Peyer's patch (tissue), 4 donors: ENCODE results near the gene DCST1. TPM values are rescaled to one million over a fixed set of nuclear protein-coding genes. Genes with fewer than 3 reads are reported as not detected.

Source experiments
- DNase-seq, 3 donors: peaks; one replicate each; pipeline ENCODE4 v3.0.0-alpha.2; 2017 to 2019
- H3K27ac ChIP-seq, 4 donors: fragments of 200-600 bp; sonication (generic); one replicate each; pipeline ENCODE4 v1.5.1; 2016 to 2019
- H3K27me3 ChIP-seq, 2 donors: fragments of 200-600 bp; sonication (generic); one replicate each; pipeline ENCODE4 v1.5.1; 2019
- H3K36me3 ChIP-seq, 3 donors: fragments of 200-600 bp; sonication (generic); one replicate each; pipeline ENCODE4 v1.5.1; 2016 to 2019
- H3K4me1 ChIP-seq, 4 donors: fragments of 200-600 bp; sonication (generic); one replicate each; pipeline ENCODE4 v1.5.1; 2016 to 2019
- H3K4me3 ChIP-seq, 4 donors: fragments of 200-600 bp; sonication (generic); 1 replicate in 3 of 4; 2 replicates in 1 of 4; pipeline ENCODE4 v1.5.1; 2016 to 2019; ENCODE audit warnings: mild to moderate bottlenecking in 1 of 4
- H3K9me3 ChIP-seq, 4 donors: fragments of 200-600 bp; sonication (generic); one replicate each; pipeline ENCODE4 v1.5.1; 2016 to 2019; ENCODE audit warnings: mild to moderate bottlenecking in 1 of 4
- POLR2A ChIP-seq, 2 donors: fragments of 450-650 bp; IDR thresholded peaks; one replicate each; pipeline ENCODE4 v1.5.1; 2017; ENCODE audit warnings: antibody characterized with exemption in 2 of 2, mild to moderate bottlenecking in 2 of 2, moderate library complexity in 2 of 2
- total RNA-seq, 4 donors: library from RNA; depleted of rRNA; stranded (reverse); fragments of >200 nt; gene quantifications; one replicate each; pipeline ENCODE4 v1.1.0, GENCODE V29; 2016
- TF ChIP-seq, protein P1 (sequence below), 6 experiments: fragments of 450-650 bp in 4 of 6; fragments of 200-600 bp in 2 of 6; sonication (generic) in 1 of 6; IDR thresholded peaks; one replicate each; pipeline ENCODE4 v1.5.1; 2017 to 2019; ENCODE audit warnings: antibody characterized with exemption in 6 of 6, mild to moderate bottlenecking in 3 of 6, moderate library complexity in 1 of 6

Gene DCST1
- total RNA-seq, 4 donors from 2014 or later = 0.88 to 2.7 TPM; not detected in 2

DNA sequence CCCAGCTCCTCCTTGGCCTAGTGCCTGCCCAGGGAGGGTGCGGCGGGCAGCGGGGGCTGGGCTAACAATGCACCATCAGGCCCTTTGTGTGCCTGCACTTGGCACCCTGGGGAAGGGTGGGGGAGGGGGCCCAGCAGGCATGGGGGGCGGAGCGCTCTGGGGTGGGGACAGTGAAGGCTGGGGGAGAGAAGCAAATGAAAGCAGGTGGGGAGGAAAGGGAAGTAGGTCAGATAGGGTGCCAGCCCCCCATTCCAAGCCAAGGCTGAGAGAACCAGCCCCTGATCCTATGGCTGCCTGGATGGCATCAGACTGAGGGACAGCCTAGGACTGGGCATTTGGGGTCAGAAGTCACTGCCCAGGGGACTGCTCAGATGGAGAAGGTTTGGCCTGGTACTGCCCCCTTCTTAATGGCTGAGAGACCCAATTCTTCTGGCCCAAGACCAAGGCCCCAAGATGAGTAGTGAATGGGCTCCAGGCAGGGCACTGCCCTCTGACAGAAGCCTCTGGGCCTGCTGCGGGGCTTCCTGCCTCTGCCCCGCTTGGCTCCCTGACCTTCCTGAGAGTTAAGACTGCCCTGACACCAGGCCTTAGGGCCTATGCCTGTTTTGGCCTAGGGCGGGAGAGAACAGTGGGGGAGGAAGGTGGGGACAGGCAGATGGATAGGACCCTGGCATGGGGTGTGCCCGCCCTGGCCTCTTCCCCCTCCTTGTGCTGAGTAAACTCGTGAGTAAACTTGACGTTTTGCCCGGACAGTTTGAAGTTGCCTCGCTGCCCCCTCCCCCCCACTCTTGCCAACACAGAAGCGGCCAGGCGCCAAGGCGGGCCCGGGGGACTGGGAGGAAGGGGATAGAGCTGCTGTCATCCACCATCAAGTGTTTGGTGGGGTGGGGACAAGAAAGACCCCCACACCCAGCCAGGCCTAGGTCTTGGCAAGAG is 28.3 kb upstream of the DCST1 start:
- TF ChIP-seq, protein P1, sequence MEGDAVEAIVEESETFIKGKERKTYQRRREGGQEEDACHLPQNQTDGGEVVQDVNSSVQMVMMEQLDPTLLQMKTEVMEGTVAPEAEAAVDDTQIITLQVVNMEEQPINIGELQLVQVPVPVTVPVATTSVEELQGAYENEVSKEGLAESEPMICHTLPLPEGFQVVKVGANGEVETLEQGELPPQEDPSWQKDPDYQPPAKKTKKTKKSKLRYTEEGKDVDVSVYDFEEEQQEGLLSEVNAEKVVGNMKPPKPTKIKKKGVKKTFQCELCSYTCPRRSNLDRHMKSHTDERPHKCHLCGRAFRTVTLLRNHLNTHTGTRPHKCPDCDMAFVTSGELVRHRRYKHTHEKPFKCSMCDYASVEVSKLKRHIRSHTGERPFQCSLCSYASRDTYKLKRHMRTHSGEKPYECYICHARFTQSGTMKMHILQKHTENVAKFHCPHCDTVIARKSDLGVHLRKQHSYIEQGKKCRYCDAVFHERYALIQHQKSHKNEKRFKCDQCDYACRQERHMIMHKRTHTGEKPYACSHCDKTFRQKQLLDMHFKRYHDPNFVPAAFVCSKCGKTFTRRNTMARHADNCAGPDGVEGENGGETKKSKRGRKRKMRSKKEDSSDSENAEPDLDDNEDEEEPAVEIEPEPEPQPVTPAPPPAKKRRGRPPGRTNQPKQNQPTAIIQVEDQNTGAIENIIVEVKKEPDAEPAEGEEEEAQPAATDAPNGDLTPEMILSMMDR (IDR thresholded peaks at IDR 0.05) = no peak
- TF ChIP-seq POLR2A (IDR thresholded peaks at IDR 0.05) = peak; percentile 33 to 51

DNA sequence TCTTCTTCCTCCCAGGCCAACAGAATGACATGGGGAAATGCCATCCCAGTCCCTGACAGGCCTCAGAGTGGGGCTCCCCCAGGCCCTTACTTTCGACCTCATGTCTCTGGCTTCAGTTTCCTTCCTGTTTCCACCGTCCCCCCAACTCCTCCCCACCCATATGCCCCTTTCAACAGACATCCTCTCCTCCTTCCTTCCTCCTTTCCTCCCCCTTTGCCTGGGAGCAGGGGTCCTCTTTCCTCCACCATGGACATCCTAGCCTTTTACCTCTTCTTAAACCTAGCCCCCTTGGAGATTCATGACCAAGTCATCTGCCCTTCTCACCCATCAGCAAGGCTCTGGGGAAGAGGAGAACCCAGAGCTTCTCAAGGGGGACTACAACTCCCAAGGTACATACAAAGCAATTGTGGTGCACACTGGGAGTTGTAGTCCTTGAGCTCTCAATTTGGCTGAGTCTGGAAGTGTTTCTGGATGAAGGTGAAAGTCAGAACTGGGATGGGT is 27.0 kb upstream of the DCST1 start:
- H3K9me3 ChIP-seq = no peaks in the 10 kb centered on the region
- no peaks in the 10 kb centered on the region for H3K27me3 ChIP-seq
- peak overlapping the region in 1 of 4 donors; percentile 9 for H3K4me3 ChIP-seq
- H3K4me1 ChIP-seq = peaks cover 6 to 60% (median 49%) of the 10 kb centered on the region in 4 donors
- TF ChIP-seq POLR2A (IDR thresholded peaks at IDR 0.05) = no peak
- TF ChIP-seq, protein P1 (IDR thresholded peaks at IDR 0.05) = no peak
- peaks cover 0 to 7% (median 0%) of the 10 kb centered on the region in 3 donors for H3K36me3 ChIP-seq
- peak in 2 of 3 donors; percentile 59 to 70 for DNase-seq
- peak overlapping the region; percentile 94 to 99 (median 96) for H3K27ac ChIP-seq

More for the DNA sequence above, 28.3 kb upstream of the DCST1 start:
- peak overlapping the region; percentile 70 to 91 (median 83) for H3K4me3 ChIP-seq
- peaks cover 3 to 47% (median 37%) of the 10 kb centered on the region in 4 donors for H3K4me1 ChIP-seq
- peak; percentile 75 to 87 (median 85) for DNase-seq
- peaks cover 0 to 7% (median 0%) of the 10 kb centered on the region in 3 donors for H3K36me3 ChIP-seq
- no peaks in the 10 kb centered on the region for H3K27me3 ChIP-seq
- no peaks in the 10 kb centered on the region for H3K9me3 ChIP-seq
- H3K27ac ChIP-seq = peak overlapping the region; percentile 94 to 99 (median 96)

DNA sequence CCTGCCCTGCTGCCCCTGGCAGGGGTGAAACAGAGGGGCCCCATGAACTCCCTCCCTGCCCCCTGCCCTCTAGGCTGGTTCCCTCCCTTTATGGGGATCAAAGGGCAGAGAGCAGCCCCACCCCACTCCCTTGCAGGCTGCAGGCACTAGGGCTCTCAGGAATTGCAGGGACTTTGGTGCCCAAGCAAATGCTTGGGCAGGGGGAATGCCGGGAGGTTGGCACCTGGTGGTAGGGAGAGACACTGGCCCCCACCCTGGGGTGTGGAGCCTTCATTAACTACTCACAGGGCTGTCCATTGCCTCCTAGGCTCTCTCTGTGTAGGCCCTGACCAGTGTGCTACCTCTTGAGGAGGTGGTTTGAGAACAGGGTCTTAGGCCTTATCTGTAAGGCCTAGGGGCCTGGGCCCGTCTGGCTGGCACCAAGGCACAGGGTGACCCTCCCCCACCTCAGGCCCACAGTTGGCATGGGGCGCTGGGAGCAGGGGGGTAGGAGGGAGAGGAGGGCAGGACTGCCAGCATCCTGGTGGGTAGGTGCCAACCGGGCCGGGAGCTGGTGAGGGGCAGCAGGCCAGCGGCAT is 26.3 kb upstream of the DCST1 start:
- no peaks in the 10 kb centered on the region for H3K9me3 ChIP-seq
- TF ChIP-seq POLR2A (IDR thresholded peaks at IDR 0.05) = peak; percentile 83 to 92
- TF ChIP-seq, protein P1 (IDR thresholded peaks at IDR 0.05) = peak in 3 of 6 experiments; percentile 44 to 47 (median 45)
- H3K36me3 ChIP-seq = peaks cover 0 to 7% (median 0%) of the 10 kb centered on the region in 3 donors
- peak overlapping the region; percentile 94 to 99 (median 96) for H3K27ac ChIP-seq
- no peaks in the 10 kb centered on the region for H3K27me3 ChIP-seq
- peak in 2 of 3 donors; percentile 89 to 92 for DNase-seq
- peaks cover 6 to 67% (median 54%) of the 10 kb centered on the region in 4 donors for H3K4me1 ChIP-seq
- peak overlapping the region in 2 of 4 donors; percentile 55 to 63 for H3K4me3 ChIP-seq

DNA sequence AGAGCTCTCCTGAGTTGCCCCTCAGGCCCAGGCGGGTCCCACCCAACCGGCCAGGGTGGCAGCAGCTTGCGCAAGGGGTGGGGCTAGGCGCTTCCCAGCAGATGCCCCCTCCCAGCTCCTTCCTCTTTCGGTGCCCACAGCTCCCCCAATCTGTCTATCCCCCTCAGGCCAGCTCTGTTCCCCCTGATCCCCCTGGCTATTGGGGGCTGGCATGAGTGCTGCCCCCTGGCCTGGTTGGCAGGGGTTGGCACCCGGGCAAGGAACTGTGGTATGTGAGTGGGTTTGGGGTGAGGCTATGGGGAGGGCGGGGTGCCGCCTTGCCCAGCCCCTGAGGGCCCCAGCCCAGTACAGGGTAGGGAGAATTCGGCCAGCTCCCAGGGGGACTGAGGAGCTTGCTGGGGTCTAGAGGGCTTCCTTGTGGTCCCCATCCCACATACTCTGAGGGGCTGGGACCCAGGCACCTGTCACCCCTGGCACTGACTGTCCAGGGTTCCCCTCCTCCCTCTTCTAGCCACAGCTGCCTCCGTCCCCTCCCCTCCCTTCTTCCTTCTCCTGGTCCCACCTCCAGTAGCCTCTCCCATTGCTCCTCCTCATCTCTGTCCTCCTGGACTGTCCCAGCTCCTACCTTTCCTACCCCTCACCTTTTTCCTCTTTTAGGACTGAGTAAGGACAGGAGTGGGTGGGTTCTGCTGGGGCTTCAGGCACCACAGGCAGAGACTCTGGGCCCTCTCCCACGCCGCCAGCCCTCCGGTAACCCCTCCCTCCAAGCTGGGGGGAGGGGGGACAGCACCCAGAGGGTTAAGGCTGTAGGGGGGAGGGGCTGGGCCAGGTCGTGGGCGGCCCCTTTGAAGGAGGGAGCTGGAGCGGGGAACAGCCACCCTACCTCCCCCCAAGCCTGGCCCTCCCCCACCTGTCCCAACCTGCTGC is 25.3 kb upstream of the DCST1 start:
- H3K27me3 ChIP-seq = no peaks in the 10 kb centered on the region
- peak in 2 of 3 donors; percentile 71 to 79 for DNase-seq
- peak; percentile 50 to 69 for TF ChIP-seq POLR2A (IDR thresholded peaks at IDR 0.05)
- TF ChIP-seq, protein P1 (IDR thresholded peaks at IDR 0.05) = no peak
- peaks cover 6 to 76% (median 57%) of the 10 kb centered on the region in 4 donors for H3K4me1 ChIP-seq
- no peaks in the 10 kb centered on the region for H3K9me3 ChIP-seq
- peaks cover 0 to 7% (median 0%) of the 10 kb centered on the region in 3 donors for H3K36me3 ChIP-seq
- H3K4me3 ChIP-seq = peak overlapping the region; percentile 26 to 63 (median 48)
- H3K27ac ChIP-seq = peak overlapping the region; percentile 94 to 99 (median 96)
